Thoracic aorta (tissue), 2 donors: ENCODE data around the gene RASGRF1. TPM values are rescaled to one million over a fixed set of nuclear protein-coding genes. Genes with fewer than 3 reads are reported as not detected.

Experiments used
- ATAC-seq: fragments of 150-250 bp; one replicate; pipeline ENCODE4 v1.8.0; 2017; ENCODE audit warnings: low read depth; ENCODE audit not compliant: insufficient number of reproducible peaks, low FRiP score
- DNase-seq: peaks from one replicate; pipeline ENCODE4 v3.0.0-alpha.2; 2020; ENCODE audit warnings: low spot score
- H3K27ac ChIP-seq, 2 donors: fragments of 200-600 bp; sonication (generic); 1 replicate in 1 of 2; 2 replicates in 1 of 2; pipeline ENCODE4 v1.5.1; 2016; ENCODE audit warnings: mild to moderate bottlenecking in 2 of 2, moderate library complexity in 2 of 2
- H3K27me3 ChIP-seq: fragments of 200-600 bp; sonication (generic); replicated peaks from 2 replicates; pipeline ENCODE4 v1.6.0; 2016; ENCODE audit warnings: mild to moderate bottlenecking; ENCODE audit not compliant: insufficient read depth
- H3K36me3 ChIP-seq: fragments of 200-600 bp; sonication (generic); one replicate; pipeline ENCODE4 v1.5.1; 2016
- H3K4me1 ChIP-seq, 2 donors: fragments of 200-600 bp; sonication (generic); 1 replicate in 1 of 2; 2 replicates in 1 of 2; pipeline versions ENCODE4 v1.5.1 to v1.6.0; 2016; ENCODE audit warnings: low read depth in 2 of 2, mild to moderate bottlenecking in 1 of 2; ENCODE audit not compliant: control insufficient read depth in 1 of 2
- H3K4me3 ChIP-seq: fragments of 200-600 bp; sonication (generic); 2 replicates; pipeline ENCODE4 v1.5.1; 2016; ENCODE audit warnings: mild to moderate bottlenecking
- H3K9me3 ChIP-seq: fragments of 200-600 bp; sonication (generic); 2 replicates; pipeline ENCODE4 v1.5.1; 2016
- total RNA-seq, 2 donors: library from RNA; depleted of rRNA; stranded (reverse); fragments of >200 nt; gene quantifications; one replicate each; pipeline versions ENCODE4 v1.1.0 to v1.2.3, GENCODE V29; 2016
- TF ChIP-seq, protein P1 (sequence below): fragments of 200-600 bp; sonication (generic); IDR thresholded peaks from one replicate; pipeline ENCODE4 v1.5.1; 2019; ENCODE audit warnings: antibody characterized with exemption

RASGRF1 gene
- total RNA-seq, 2 donors from 2014 or later, result not detected

GRCh38 chr15:78925076-78925624 is 165.4 kb downstream of the RASGRF1 start:
- no peaks in the 10 kb centered on the region for H3K27me3 ChIP-seq
- no peaks in the 10 kb centered on the region for H3K9me3 ChIP-seq
- DNase-seq, result no peak
- no peaks in the 10 kb centered on the region for H3K4me1 ChIP-seq
- H3K27ac ChIP-seq, result no peak overlapping the region
- no peak for ATAC-seq
- H3K36me3 ChIP-seq, result peaks cover 55% of the 10 kb centered on the region
- TF ChIP-seq, protein P1, sequence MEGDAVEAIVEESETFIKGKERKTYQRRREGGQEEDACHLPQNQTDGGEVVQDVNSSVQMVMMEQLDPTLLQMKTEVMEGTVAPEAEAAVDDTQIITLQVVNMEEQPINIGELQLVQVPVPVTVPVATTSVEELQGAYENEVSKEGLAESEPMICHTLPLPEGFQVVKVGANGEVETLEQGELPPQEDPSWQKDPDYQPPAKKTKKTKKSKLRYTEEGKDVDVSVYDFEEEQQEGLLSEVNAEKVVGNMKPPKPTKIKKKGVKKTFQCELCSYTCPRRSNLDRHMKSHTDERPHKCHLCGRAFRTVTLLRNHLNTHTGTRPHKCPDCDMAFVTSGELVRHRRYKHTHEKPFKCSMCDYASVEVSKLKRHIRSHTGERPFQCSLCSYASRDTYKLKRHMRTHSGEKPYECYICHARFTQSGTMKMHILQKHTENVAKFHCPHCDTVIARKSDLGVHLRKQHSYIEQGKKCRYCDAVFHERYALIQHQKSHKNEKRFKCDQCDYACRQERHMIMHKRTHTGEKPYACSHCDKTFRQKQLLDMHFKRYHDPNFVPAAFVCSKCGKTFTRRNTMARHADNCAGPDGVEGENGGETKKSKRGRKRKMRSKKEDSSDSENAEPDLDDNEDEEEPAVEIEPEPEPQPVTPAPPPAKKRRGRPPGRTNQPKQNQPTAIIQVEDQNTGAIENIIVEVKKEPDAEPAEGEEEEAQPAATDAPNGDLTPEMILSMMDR, result no peak
- no peak overlapping the region for H3K4me3 ChIP-seq

DNA sequence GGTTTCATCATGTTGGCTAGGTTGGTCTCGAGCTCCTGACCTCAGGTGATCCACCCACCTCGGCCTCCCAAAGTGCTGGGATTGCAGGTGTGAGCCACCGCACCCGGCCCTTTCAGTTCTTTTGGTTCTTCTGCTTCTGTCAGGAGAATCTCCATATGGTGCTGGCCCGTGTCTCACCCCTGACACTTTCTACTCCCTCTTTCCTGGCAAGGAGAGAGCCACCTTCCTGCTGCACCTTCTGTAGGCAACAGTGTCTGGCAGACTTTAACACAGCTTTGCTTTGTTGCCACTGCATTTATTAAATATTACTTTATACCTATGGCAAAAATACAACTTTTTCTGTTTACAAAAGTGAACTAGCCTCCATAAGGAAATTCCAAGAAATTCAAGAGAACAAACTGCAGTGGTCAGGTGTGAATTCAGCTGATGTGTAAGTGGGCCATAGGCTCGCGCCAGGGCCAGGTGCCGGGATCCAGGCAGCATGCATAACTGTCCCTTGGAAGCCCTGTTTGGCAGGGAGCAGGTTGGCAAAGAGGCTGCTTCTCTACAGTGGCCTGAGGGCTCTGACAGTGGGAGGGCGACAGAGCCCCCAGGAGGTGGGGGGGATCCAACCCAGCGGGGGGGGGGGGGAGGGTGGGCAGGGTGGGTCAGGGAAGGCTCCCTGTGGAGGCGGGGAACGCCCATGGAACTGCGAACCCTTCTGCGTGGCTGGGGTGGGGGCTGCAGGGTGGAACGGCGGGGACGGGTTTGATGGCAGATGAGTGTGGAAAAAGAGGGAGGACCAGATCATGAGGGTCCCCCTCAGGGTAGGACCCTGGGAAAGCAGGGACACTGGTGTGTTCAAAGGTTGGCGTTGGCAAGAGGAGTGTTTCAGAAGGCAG is 166.9 kb downstream of the RASGRF1 start:
- Histone ChIP-seq H3K27ac (no peak overlapping the region), H3K9me3 (no peaks in the 10 kb centered on the region), H3K36me3 (peaks cover 64% of the 10 kb centered on the region), H3K27me3 (no peaks in the 10 kb centered on the region), H3K4me1 (no peaks in the 10 kb centered on the region), H3K4me3 (no peak overlapping the region)
- TF ChIP-seq, protein P1, result no peak
- DNase-seq, result no peak
- ATAC-seq, result no peak

DNA sequence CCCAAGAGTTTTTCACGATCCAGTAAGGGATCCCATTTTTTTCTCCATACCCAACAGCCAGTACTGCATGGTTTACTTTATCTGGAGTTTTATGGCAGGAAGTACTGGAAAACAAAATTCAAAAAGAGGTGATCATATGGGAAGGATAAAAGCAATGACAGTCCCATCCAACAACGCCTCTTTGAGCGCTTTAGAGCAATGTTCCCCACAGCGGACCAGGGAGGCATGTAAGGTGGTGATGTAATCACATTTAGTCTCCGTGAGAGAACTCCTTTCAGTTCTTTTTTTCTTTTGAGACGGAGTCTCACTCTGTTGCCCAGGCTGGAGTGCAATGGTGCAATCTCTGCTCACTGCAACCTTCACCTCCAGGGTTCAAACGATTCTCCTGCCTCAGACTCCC is 167.6 kb downstream of the RASGRF1 start:
- Histone ChIP-seq H3K27me3 (no peaks in the 10 kb centered on the region), H3K4me3 (no peak overlapping the region), H3K27ac (no peak overlapping the region), H3K9me3 (no peaks in the 10 kb centered on the region), H3K36me3 (peaks cover 67% of the 10 kb centered on the region), H3K4me1 (no peaks in the 10 kb centered on the region)
- TF ChIP-seq, protein P1, result no peak
- DNase-seq (no peak), ATAC-seq (no peak)

- no peak for DNase-seq
Observed at GRCh38 chr15:78922527-78922926, 168.1 kb downstream of the RASGRF1 start.

DNA sequence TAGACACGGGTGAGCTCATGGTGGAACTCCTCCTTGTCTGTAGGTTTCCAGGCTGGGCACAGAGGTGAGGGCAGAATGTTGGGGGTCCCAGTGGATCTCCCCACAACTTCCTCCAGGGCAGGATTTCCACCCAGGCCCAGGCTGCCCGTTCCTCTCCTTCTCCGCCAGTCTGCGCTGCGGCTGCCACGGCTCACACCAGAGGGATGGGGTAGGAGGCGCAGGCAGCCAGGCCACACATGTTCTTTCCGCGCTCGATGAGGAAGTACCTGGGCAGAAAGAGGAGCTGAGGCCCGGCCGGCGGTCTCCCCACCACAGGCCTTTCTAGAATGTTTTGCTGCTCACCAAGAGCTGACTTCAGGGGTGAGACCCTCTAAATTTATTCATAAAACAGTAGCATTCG is 168.6 kb downstream of the RASGRF1 start:
- ATAC-seq, result no peak

More at GRCh38 chr15:78922527-78922926, 168.1 kb downstream of the RASGRF1 start:
- TF ChIP-seq, protein P1, result no peak
- H3K36me3 ChIP-seq, result peaks cover 63% of the 10 kb centered on the region
- no peaks in the 10 kb centered on the region for H3K9me3 ChIP-seq
- no peaks in the 10 kb centered on the region for H3K4me1 ChIP-seq
- no peaks in the 10 kb centered on the region for H3K27me3 ChIP-seq
- H3K4me3 ChIP-seq, result no peak overlapping the region
- H3K27ac ChIP-seq, result no peak overlapping the region
- ATAC-seq, result no peak

More for the DNA sequence above, 168.6 kb downstream of the RASGRF1 start:
- no peaks in the 10 kb centered on the region for H3K9me3 ChIP-seq
- H3K4me1 ChIP-seq, result peaks cover under 1 to 5% of the 10 kb centered on the region in 2 donors
- no peak for DNase-seq
- H3K27me3 ChIP-seq, result no peaks in the 10 kb centered on the region
- TF ChIP-seq, protein P1, result no peak
- H3K4me3 ChIP-seq, result no peak overlapping the region
- no peak overlapping the region for H3K27ac ChIP-seq
- H3K36me3 ChIP-seq, result peaks cover 58% of the 10 kb centered on the region
